Activated naive CD8-positive, alpha-beta T cell treated with anti-CD3 and anti-CD28 coated beads, Interleukin-2, amount 10 ng/mL, durations not matched to agents 7 days and 5 days (primary cell): Measurements from ENCODE around the gene ZNF574. TPM values are rescaled to one million over a fixed set of nuclear protein-coding genes. Genes with fewer than 3 reads are reported as not detected.

Experiments used
- ATAC-seq: fragments of 150-1000 bp; cut with Tn5 transposase; one replicate; pipeline ENCODE4 v1.10.0; 2021; ENCODE audit warnings: low read depth, moderate library complexity
- POLR2A ChIA-PET: fragments of 350-600 bp; sonication (Branson Sonifier 250); formaldehyde crosslinking; loops from one replicate; lab custom pipeline; 2021; ENCODE audit warnings: antibody characterized with exemption; lab: Charles Lee
- DNase-seq: peaks from one replicate; pipeline ENCODE4 v3.0.0; 2021
- H3K27ac Mint-ChIP-seq: one replicate; pipeline ENCODE4 v1.8.0; 2022; ENCODE audit warnings: mild to moderate bottlenecking, mixed read lengths
- H3K27me3 Mint-ChIP-seq: one replicate; pipeline ENCODE4 v1.8.0; 2022; ENCODE audit warnings: mild to moderate bottlenecking, moderate library complexity, mixed read lengths
- H3K36me3 Mint-ChIP-seq: one replicate; pipeline ENCODE4 v1.8.0; 2021; ENCODE audit warnings: mild to moderate bottlenecking, mixed read lengths
- H3K4me1 Mint-ChIP-seq: one replicate; pipeline ENCODE4 v1.8.0; 2021; ENCODE audit warnings: mixed read lengths
- H3K4me3 Mint-ChIP-seq: one replicate; pipeline ENCODE4 v1.8.0; 2022; ENCODE audit warnings: mild to moderate bottlenecking, moderate library complexity, mixed read lengths
- H3K9me3 Mint-ChIP-seq: one replicate; pipeline ENCODE4 v1.8.0; 2021; ENCODE audit warnings: mixed read lengths
- total RNA-seq, 2 experiments: library from RNA; stranded (reverse); gene quantifications; one replicate each; pipeline ENCODE4 v1.2.3, GENCODE V29; 2021

ZNF574 gene
- total RNA-seq, 2 experiments from 2014 or later = 17.6 to 18.9 TPM

DNA sequence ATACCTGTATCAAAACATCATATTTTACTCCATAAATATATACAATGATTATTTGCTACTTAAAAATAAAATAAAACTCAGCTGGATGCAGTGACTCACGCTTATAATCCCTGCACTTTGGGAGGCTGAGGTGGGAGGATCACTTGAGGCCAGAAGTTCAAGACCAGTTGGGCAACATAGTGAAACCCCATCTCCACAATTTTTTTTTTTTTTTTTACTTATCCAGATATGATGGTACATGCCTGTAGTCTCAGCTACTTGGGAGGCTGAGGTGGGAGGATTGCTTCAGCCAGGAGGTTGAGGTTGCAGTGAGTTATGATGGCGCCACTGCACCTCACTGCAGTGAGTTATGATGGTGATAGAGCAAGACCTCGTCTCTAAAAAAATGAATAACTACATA, 33.9 kb downstream of the ZNF574 start:
- H3K36me3 Mint-ChIP-seq = peaks cover 7% of the 10 kb centered on the region
- H3K27me3 Mint-ChIP-seq = no peaks in the 10 kb centered on the region
- POLR2A ChIA-PET = no interaction called here
- H3K9me3 Mint-ChIP-seq = no peaks in the 10 kb centered on the region
- ATAC-seq = no peak
- H3K27ac Mint-ChIP-seq = no peak overlapping the region
- peaks cover 26% of the 10 kb centered on the region for H3K4me1 Mint-ChIP-seq
- no peak overlapping the region for H3K4me3 Mint-ChIP-seq
- DNase-seq = no peak

DNA sequence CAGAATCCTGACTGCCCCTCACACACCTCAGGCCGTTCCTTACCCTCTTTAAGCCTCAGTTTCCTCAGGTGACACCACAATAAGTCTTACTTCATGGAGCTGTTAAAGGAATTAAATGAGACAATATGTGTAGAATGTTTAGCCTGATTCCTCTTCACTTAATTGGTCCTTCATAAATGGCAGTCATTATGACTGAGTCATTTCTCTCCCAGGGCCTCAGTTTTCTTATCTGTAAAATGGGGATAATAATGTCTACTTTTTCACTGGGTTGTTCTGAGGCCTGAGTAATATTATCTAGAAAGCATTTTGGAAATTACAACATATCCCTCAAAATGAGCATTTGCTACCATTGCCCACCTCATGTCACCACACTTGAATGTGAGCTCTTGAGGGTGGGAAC, 34.7 kb downstream of the ZNF574 start:
- no peak overlapping the region for H3K27ac Mint-ChIP-seq
- ATAC-seq = no peak
- DNase-seq = no peak
- peaks cover 29% of the 10 kb centered on the region for H3K4me1 Mint-ChIP-seq
- POLR2A ChIA-PET = no interaction called here
- H3K4me3 Mint-ChIP-seq = no peak overlapping the region
- no peaks in the 10 kb centered on the region for H3K9me3 Mint-ChIP-seq
- peaks cover 8% of the 10 kb centered on the region for H3K36me3 Mint-ChIP-seq
- H3K27me3 Mint-ChIP-seq = no peaks in the 10 kb centered on the region

DNA sequence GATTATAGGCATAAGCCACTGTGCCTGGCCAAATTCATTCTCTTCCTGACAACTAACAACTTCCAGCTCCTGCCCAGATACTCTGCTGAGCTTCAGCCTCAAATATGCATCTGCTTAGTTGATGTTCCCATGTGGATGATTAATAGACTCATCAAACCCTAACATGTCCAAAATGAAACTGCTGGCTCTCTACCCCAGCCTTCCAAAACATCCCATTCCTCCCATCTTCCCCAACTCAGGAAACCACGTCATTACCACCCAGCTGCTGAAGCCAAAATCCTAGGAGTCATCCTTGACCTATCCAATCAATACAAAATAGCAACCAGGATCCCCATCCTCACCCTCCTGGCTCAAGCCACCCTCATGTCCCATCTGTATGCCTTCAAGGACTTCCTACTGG, 35.4 kb downstream of the ZNF574 start:
- Mint-ChIP-seq H3K9me3 (no peaks in the 10 kb centered on the region), H3K4me3 (no peak overlapping the region)
- ATAC-seq = no peak

DNA sequence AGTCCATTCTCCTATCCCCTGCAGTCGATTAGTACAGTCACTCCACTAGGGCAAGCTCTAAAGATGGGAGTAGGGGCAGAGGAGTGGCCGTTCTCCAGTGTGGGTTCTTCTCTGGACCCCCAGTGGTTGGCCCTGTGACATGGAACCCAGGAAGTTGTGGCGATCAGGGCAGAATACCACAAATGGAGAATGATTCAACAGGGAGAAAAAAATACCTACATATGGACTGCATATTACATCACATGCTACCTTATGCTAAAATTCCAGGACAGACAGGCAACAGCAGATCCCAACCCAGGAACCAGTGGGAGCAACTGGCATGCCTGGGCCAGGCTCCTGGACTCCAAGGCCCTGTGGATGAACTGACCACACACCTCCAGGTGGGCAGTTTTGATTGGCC, 35.8 kb downstream of the ZNF574 start:
- Mint-ChIP-seq H3K27ac (peak overlapping the region; percentile 50), H3K4me3 (no peak overlapping the region), H3K27me3 (no peaks in the 10 kb centered on the region), H3K4me1 (peaks cover 27% of the 10 kb centered on the region), H3K36me3 (peaks cover 14% of the 10 kb centered on the region), H3K9me3 (no peaks in the 10 kb centered on the region)
- POLR2A ChIA-PET = interaction anchor here (0.7 kb wide), 2 partner anchors 12 to 114 kb away, joined by 3 read pairs; no protein-coding TSS in a partner anchor
- ATAC-seq (no peak), DNase-seq (no peak)

More for the DNA sequence above, 35.4 kb downstream of the ZNF574 start:
- Mint-ChIP-seq H3K27me3 (no peaks in the 10 kb centered on the region), H3K4me1 (peaks cover 29% of the 10 kb centered on the region), H3K27ac (peak overlapping the region; percentile 50), H3K36me3 (peaks cover 11% of the 10 kb centered on the region)
- POLR2A ChIA-PET = interaction anchor here (0.7 kb wide), 2 partner anchors 12 to 115 kb away, joined by 3 read pairs; no protein-coding TSS in a partner anchor
- no peak for DNase-seq

DNA sequence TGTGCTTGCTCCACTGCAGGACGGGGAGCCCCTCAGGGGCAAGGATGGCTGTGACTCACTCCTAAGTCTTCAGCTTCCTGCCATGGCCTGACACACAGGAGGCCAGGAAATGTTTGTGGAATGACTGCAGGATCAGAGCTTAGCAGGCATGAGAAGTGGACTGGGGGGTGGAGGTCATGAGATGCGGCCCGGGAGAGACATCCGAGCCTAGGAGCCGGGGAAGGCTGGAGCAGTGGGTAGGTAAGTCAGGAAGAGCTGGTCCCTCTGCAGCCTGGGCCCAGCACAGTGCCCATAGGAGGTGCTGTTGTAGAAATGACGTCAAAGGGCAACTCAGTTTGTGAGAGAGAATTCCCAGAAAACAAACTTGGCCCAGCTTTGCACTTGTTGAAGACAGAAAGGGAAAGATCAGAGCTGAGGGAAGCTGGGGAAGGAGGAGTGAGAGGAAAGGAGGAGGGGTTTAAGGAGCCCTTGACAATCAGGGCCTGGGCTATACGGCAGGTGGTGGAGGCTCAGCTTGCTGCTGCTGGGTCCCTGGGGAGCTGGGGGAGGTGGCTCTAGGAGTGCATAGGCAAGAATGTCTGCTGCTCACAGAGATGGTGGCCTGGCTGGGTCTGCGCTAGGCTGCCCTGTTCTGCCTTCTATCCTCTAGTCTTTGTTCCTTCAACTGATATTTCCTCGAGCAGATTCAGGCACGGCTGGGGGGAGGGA, 37.8 kb downstream of the ZNF574 start:
- H3K27me3 Mint-ChIP-seq = no peaks in the 10 kb centered on the region
- no peaks in the 10 kb centered on the region for H3K9me3 Mint-ChIP-seq
- POLR2A ChIA-PET = interaction anchor here (0.6 to 0.9 kb wide), 3 partner anchors 10 to 85 kb away, joined by 3 to 4 read pairs (median 3); no protein-coding TSS in a partner anchor
- H3K36me3 Mint-ChIP-seq = peaks cover 15% of the 10 kb centered on the region
- no peak overlapping the region for H3K4me3 Mint-ChIP-seq
- DNase-seq (no peak), ATAC-seq (no peak)
- H3K27ac Mint-ChIP-seq = peak overlapping the region; percentile 14
- peaks cover 24% of the 10 kb centered on the region for H3K4me1 Mint-ChIP-seq

DNA sequence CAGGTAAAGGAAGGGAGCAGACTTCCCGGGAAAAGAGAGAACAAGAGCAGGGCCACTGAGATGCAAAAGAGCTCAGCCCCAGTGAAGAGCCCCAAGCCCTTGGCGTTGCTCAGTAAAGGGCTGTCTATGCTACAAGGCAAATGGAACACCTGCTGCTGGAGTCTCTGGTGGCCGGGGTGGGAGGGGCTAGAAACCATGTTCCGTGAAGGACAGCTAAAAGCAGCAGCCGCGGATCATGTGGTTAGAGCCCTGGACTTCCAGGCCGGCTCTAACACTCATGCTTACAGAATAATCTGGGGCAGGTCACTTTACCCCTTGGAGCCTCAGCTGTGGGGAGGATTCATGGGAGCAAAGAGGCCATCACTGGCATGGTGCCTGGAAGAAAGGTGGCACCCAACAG, 38.4 kb downstream of the ZNF574 start:
- Mint-ChIP-seq H3K4me1 (peaks cover 23% of the 10 kb centered on the region), H3K27ac (peak overlapping the region; percentile 14)

DNA sequence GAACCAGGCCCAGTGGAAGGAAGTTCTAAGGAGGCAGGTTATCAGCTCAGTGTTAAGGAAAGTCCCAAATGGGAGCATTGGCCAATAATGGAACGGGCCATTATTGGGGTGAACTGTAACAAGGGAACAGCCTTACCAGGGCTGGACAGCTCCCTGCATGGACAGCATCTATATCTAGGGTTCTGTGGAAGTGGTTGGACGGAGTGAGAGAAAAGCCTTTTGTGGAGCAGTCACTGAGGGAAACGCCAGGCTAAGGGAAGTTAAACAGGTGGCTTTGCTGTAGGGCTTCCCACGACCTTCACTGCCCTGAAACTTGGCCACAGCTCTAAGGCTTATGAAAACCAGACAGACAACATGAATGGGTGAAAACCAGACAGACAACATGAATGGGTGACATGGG, 39.3 kb downstream of the ZNF574 start:
- Mint-ChIP-seq H3K4me1 (peaks cover 23% of the 10 kb centered on the region), H3K27ac (no peak overlapping the region)
- DNase-seq = no peak

More for the DNA sequence above, 38.4 kb downstream of the ZNF574 start:
- Mint-ChIP-seq H3K27me3 (no peaks in the 10 kb centered on the region), H3K4me3 (no peak overlapping the region), H3K9me3 (no peaks in the 10 kb centered on the region), H3K36me3 (peaks cover 15% of the 10 kb centered on the region)
- DNase-seq (no peak), ATAC-seq (no peak)
- POLR2A ChIA-PET = interaction anchor here (0.9 kb wide), 1 partner anchor 85 kb away, joined by 3 read pairs; no protein-coding TSS in a partner anchor

DNA sequence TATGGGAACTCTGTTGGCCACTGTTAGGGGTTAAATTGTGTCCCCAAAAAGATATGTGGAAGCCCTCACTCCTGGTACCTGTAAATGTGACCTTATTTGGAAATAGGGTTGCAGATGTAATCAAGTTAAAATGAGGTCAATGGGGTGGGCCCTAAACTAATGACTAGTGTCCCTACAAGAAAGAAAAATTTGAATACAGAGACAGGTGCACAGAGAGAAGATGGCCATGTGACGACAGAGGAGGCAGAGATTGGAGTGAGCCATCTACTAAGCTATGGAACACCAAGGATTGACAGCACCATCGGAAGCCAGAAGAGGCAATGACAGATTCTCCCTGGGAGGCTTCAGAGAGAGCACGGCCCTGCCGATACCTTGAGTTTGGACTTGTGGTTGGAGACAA, 39.7 kb downstream of the ZNF574 start:
- POLR2A ChIA-PET = no interaction called here
- Mint-ChIP-seq H3K4me1 (peaks cover 24% of the 10 kb centered on the region), H3K4me3 (no peak overlapping the region), H3K9me3 (no peaks in the 10 kb centered on the region), H3K27me3 (no peaks in the 10 kb centered on the region), H3K36me3 (peaks cover 15% of the 10 kb centered on the region), H3K27ac (peak overlapping the region; percentile 31)
- DNase-seq (no peak), ATAC-seq (no peak)

More for the DNA sequence above, 39.3 kb downstream of the ZNF574 start:
- no peak overlapping the region for H3K4me3 Mint-ChIP-seq
- H3K36me3 Mint-ChIP-seq = peaks cover 15% of the 10 kb centered on the region
- no peaks in the 10 kb centered on the region for H3K27me3 Mint-ChIP-seq
- POLR2A ChIA-PET = no interaction called here
- no peaks in the 10 kb centered on the region for H3K9me3 Mint-ChIP-seq
- no peak for ATAC-seq

DNA sequence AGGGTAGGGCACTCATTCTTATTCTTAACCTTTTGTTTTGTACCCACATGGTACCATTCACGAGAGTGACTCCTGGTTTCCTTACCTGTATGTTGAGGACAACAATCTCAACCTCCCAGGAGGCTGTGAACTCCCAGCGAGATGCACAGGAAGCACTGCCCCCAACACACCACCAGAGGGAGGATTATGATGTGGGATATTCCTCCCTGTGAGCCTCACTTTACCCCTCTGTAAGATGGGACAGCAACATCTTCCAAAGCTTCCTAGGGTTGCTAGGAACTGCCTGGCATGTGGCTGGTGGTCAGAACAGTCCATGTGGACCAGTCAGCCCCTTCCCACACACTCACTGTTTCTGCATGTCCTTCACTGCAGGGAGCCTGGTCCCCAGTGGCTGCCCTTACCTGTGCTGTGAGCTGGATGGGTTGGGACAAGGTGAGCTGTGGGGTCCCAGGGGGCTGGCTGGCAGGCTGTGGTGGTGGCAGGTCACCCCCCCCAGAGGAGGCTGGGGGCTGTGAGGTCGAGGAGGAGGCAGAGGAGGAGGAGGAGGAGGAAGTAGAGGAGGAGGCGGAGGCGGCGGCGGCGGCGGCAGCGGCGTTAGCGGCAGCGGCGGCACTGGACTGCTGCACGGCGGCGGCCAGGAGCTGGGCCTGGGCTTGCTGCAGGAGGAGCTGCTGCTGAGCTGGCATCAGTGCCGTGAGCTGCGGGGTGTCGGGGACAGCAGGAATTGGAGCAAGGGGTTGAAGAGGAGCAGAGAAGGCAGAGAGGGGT, 40.5 kb downstream of the ZNF574 start:
- H3K4me3 Mint-ChIP-seq = no peak overlapping the region
- ATAC-seq = no peak
- H3K4me1 Mint-ChIP-seq = peaks cover 31% of the 10 kb centered on the region
- H3K9me3 Mint-ChIP-seq = no peaks in the 10 kb centered on the region
- no peak for DNase-seq
- POLR2A ChIA-PET = no interaction called here
- H3K27ac Mint-ChIP-seq = no peak overlapping the region
- peaks cover 15% of the 10 kb centered on the region for H3K36me3 Mint-ChIP-seq
- H3K27me3 Mint-ChIP-seq = no peaks in the 10 kb centered on the region

DNA sequence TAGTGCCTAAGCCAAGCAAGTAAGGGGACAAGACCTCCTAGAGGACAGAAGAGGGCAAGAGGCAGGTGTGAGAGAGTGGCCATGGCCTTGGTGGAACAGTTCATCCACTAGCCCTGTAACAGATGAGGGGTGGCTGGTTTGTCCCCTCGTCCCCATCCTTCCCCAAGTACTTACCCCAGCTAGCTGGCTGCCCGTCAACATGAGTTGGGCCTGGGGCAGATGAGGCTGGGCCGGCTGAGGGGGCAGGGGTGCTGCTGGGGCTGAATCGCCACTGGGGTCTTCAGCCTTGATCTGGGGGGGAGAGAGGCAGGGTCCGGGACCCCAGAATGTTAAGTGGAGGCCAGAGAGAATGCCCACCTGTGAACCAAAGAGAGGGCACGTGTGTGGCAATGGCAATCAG, 41.1 kb downstream of the ZNF574 start:
- ATAC-seq = no peak
- Mint-ChIP-seq H3K4me1 (peaks cover 32% of the 10 kb centered on the region), H3K9me3 (no peaks in the 10 kb centered on the region), H3K27ac (no peak overlapping the region), H3K27me3 (no peaks in the 10 kb centered on the region), H3K4me3 (no peak overlapping the region), H3K36me3 (peaks cover 15% of the 10 kb centered on the region)
- DNase-seq = no peak
- POLR2A ChIA-PET = no interaction called here

DNA sequence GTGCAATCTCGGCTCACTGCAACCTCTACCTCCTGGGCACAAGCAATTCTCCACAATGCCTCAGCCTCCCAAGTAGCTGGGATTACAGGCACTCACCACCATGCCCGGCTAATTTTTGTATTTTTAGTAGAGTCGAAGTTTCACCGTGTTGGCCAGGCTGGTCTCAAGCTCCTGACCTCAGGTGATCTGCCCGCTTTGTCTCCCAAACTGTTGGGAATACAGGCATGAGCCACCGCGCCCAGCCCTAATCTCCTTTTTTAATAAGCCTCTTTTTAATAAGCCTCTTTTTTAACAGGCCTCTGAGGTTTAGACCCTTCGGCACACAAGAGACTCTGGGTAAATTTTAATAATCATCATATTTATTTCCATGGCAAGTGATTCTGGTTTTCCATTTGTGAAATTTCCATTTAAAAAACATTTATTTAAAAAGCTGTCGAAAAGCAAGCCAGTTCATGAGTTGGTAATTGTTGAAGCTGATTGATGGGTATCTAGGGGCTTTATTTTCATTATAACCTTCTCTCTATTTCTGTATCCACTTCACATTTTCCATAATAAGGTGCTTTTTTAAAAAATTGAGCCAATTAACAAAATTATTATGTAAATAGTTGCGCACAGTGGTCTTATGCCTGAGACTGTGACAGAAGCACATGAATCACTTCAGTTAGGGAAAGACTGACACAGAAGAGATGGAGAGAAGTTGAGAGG, 44.5 kb downstream of the ZNF574 start:
- Mint-ChIP-seq H3K36me3 (peaks cover 15% of the 10 kb centered on the region), H3K27me3 (no peaks in the 10 kb centered on the region), H3K27ac (peak overlapping the region; percentile 93), H3K4me1 (peaks cover 42% of the 10 kb centered on the region), H3K9me3 (no peaks in the 10 kb centered on the region), H3K4me3 (peak overlapping the region; percentile 11)
- ATAC-seq (no peak), DNase-seq (no peak)
- POLR2A ChIA-PET = interaction anchor here (0.9 kb wide), 1 partner anchor 9 kb away, joined by 3 read pairs; no protein-coding TSS in a partner anchor

DNA sequence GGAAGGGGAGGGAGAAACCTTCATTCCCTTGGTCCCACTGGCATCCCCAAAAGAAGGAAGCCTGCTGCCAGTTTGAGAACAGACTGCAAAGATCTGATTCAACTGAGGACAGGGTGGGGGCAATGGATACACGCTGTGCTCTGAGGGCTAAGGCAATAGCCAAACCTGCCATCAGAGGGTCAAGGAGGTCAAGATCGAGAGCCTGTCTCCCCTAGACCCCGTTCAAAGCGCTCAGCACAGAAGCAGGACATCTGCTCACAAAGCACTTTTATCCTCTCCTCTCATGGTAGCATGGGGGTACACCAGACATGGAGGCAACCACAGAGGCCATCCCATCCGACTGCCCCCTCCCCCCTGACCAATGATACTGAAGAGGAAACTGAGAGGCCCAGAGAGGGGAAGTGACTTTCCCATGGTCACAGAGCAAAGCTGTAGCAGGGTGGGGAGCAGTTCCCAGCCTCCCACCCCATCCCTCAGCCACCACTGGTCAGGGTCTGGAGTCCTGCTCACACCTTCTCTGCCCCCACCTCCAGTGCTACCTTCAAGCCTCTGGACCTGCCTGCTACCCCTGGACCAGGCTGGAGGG, 45.2 kb downstream of the ZNF574 start:
- Mint-ChIP-seq H3K27ac (peak overlapping the region; percentile 93), H3K9me3 (no peaks in the 10 kb centered on the region), H3K4me1 (peaks cover 40% of the 10 kb centered on the region), H3K36me3 (peaks cover 12% of the 10 kb centered on the region), H3K27me3 (no peaks in the 10 kb centered on the region), H3K4me3 (peak overlapping the region; percentile 84)
- no peak for DNase-seq
- ATAC-seq = peak; percentile 5
- POLR2A ChIA-PET = interaction anchor here (0.7 to 1.2 kb wide), 4 partner anchors 12 to 153 kb away, joined by 3 to 6 read pairs (median 4); no protein-coding TSS in a partner anchor
